ENCODE results near the gene SLC15A4.
"Not testable (repeated sequence)": the region's sequence is repeated elsewhere in the genome, so short reads cannot be mapped to it uniquely, and the experiment has no call there.

Gene SLC15A4

DNA sequence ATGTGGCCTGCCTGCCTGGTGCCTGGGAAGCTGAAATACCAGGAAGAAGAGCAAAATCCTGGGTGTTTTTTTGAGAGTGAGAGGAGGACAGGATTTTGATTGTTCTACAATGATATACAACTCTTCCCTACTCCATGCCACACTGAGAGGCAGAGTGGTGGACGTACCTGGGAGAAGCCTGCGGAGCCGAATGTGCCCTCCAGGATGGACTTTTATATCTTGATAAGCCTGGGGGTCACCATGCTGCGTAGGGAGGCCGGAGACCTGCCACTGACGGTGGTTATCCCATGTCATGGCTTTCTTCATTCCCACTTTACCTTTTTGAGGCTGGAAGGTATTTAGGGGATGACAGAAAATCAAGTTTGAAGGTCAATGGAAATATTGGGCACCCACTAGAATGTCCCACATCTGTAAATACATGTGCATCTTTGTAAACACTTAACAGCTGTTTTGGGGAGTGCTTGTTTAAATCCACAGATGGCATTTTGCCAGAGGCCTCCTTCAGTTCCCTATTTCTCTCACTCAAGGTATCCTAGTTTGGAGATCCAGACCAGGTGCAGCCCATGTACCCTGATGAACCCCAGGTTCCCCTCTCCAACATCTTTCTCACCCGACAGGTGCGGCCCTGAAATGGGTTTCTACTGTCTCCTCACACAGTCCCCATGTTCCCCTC lies 28.4 kb upstream of the SLC15A4 start:
- H3K9me3 Mint-ChIP-seq, result no peaks in the 10 kb centered on the region
- H3K36me3 Mint-ChIP-seq (ENCODE audit: low read depth), result no peaks in the 10 kb centered on the region
- H3K4me1 Mint-ChIP-seq (ENCODE audit: low read depth), result no peaks in the 10 kb centered on the region
- H3K4me3 Mint-ChIP-seq, result no peak overlapping the region
- no peak overlapping the region for H3K27ac Mint-ChIP-seq
- peaks cover 35% of the 10 kb centered on the region for H3K27me3 Mint-ChIP-seq

DNA sequence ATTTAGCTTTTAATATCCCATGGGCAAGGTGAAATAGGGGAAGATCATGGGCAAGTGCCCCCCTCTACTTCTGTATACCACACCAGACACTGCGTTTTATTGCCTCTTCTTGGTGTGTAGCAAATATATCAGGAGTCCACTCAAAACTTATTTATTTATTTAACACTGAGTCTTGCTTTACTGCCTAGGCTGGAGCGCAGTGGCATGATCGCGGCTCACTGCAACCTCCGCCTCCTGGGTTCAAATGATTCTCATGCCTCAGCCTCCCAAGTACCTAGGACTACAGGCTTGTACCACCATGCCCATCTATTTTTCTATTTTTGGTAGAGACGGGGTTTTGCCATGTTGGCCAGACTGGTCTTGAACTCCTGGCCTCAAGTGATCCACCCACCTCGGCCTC lies 27.7 kb upstream of the SLC15A4 start:
- not testable (repeated sequence) for H3K9me3 Mint-ChIP-seq; H3K27ac Mint-ChIP-seq; H3K4me1 Mint-ChIP-seq (ENCODE audit: low read depth); H3K4me3 Mint-ChIP-seq; H3K36me3 Mint-ChIP-seq (ENCODE audit: low read depth)
- peaks cover 35% of the 10 kb centered on the region for H3K27me3 Mint-ChIP-seq

DNA sequence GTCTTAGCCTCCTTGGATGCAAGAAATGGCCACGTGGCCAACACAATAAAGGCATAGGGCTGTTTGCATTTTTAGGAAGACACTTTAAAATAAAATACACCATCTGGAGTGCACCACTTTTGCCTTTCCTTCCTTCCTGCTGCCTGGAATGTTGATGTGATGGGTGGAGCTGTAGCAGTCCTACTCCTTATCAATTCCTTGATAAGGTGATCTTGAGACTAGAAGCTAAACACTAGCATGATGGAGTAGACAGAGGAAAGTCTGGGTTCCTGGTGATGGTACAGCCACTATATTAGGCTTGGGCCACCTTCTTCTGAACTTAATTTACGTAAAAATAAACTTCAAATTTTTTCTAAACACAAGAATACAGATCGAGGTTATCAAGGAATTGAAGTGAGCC lies 26.6 kb upstream of the SLC15A4 start:
- Mint-ChIP-seq H3K9me3 (no peaks in the 10 kb centered on the region), H3K36me3 (ENCODE audit: low read depth) (no peaks in the 10 kb centered on the region), H3K4me3 (no peak overlapping the region), H3K27ac (no peak overlapping the region), H3K27me3 (peaks cover 28% of the 10 kb centered on the region), H3K4me1 (ENCODE audit: low read depth) (no peaks in the 10 kb centered on the region)

DNA sequence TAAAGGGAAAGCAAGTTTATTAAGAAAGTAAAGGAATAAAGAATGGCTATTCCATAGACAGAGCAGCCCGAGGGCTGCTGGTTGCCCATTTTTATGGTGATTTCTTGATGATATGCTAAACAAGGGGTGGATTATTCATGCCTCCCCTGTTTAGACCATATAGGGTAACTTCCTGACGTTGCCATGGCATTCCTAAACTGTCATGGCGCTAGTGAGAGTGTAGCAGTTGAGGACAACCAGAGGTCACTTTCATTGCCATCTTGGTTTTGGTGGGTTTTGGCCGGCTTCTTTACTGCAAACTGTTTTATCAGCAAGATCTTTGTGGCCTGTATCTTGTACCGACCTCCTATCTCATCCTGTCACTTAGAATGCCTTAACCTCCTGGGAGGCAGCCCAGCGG lies 26.0 kb upstream of the SLC15A4 start:
- H3K27ac Mint-ChIP-seq; H3K4me1 Mint-ChIP-seq (ENCODE audit: low read depth); H3K9me3 Mint-ChIP-seq; H3K4me3 Mint-ChIP-seq; H3K36me3 Mint-ChIP-seq (ENCODE audit: low read depth): not testable (repeated sequence)
- H3K27me3 Mint-ChIP-seq, result peaks cover 24% of the 10 kb centered on the region

DNA sequence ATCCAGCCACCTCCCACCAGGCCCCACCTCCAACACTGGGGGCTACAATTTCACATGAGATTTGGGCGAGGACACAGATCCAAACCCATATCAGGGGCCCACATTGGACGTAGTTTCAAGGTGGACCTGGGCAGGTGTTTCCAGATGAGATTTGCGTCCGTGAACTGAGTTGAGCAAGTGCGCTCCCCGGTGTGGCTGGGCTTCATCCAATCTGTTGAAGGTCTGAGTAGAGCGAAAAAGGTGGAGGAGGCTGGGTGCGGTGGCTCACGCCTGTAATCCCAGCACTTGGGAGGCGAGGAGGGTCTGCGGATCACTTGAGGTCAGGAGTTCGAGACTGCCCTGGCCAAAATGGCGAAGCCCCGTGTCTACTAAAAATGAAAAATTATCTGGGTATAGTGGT lies 24.6 kb upstream of the SLC15A4 start:
- Mint-ChIP-seq H3K36me3 (ENCODE audit: low read depth) (no peaks in the 10 kb centered on the region), H3K9me3 (no peaks in the 10 kb centered on the region), H3K27me3 (peaks cover 14% of the 10 kb centered on the region), H3K27ac (no peak overlapping the region), H3K4me3 (no peak overlapping the region), H3K4me1 (ENCODE audit: low read depth) (no peaks in the 10 kb centered on the region)

DNA sequence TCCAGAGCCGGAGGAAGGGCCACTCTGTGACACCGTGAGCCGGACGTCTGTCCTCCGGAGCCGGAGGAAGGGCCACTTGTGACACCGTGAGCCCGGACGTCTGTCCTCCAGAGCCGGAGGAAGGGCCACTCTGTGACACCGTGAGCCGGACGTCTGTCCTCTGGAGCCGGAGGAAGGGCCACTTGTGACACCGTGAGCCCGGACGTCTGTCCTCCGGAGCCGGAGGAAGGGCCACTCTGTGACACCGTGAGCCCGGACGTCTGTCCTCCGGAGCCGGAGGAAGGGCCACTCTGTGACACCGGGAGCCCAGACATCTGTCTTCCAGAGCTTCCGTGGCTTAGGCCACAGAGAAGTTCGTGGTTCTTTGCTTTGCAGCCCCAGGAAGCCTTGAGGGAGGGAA lies 22.9 kb upstream of the SLC15A4 start:
- not testable (repeated sequence) for H3K27ac Mint-ChIP-seq; H3K4me1 Mint-ChIP-seq (ENCODE audit: low read depth); H3K36me3 Mint-ChIP-seq (ENCODE audit: low read depth); H3K4me3 Mint-ChIP-seq; H3K9me3 Mint-ChIP-seq; H3K27me3 Mint-ChIP-seq

DNA sequence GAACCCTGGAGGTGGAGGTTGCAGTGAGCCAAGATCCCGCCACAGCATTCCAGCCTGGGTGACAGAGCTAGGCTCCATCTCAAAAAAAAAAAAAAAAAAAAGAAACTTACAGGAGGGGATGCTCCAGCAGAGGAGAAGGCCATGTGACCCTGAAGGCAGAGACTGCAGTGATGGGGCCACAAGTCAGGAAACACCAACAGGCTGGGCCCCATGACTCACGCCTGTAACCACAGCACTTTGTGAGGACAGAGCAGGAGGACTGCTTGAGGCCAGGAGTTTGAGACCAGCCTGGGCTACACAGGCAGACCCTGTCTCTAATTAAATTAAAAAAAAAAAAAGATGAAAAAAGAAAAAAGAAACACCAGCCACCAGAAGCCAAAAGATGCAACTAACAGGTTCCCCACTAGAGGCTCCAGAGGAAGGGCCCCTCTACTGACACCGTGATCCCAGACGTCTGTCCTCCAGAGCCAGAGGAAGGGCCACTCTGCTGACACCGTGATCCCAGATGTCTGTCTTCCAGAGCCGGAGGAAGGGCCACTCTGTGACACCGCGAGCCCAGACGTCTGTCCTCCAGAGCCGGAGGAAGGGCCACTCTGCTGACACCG lies 20.4 kb upstream of the SLC15A4 start:
- Mint-ChIP-seq H3K27me3 (peaks cover 11% of the 10 kb centered on the region), H3K27ac (no peak overlapping the region), H3K4me3 (no peak overlapping the region), H3K36me3 (ENCODE audit: low read depth) (no peaks in the 10 kb centered on the region), H3K4me1 (ENCODE audit: low read depth) (peaks cover 10% of the 10 kb centered on the region), H3K9me3 (no peaks in the 10 kb centered on the region)

DNA sequence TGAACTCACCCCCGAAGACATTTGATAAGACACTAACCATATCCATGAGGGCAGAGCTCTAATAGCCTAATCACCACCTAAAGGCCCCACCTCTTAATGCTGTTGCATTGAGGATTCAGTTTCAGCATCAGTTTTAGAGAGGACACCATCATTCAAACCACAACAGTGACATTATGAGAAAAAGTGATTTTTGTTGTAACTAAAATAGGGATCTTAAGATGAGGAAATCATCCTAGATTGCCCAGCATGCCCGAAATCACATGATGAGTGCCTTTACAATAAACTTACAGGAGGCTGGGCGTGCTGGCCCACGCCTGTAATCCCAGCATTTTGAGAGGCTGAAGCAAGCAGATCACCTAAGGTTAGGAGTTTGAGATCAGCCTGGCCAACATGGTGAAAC lies 19.8 kb upstream of the SLC15A4 start:
- Mint-ChIP-seq H3K4me1 (ENCODE audit: low read depth) (peaks cover 10% of the 10 kb centered on the region), H3K27ac (no peak overlapping the region), H3K9me3 (no peaks in the 10 kb centered on the region), H3K4me3 (no peak overlapping the region), H3K36me3 (ENCODE audit: low read depth) (no peaks in the 10 kb centered on the region), H3K27me3 (peaks cover 11% of the 10 kb centered on the region)

DNA sequence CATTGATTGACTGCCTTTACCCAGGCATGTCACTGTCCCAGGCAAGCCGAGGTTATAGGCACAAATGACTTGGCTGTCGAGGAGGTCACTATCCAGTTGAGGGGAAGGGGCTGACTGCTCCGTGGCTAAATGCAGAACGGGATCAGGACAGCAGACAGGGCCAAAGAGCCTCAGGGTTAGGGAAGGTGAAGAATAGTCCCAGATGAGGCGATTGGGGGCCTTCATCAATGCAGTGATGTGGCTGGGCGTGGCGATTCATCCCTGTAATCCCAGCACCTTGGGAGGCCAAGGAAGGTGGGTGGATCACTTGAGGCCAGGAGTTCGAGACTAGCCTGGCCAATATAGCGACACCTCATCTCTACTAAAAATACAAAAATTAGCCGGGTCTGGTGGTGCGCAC lies 18.8 kb upstream of the SLC15A4 start:
- Mint-ChIP-seq H3K4me1 (ENCODE audit: low read depth) (peaks cover 10% of the 10 kb centered on the region), H3K4me3 (no peak overlapping the region), H3K27ac (no peak overlapping the region), H3K27me3 (peaks cover 11% of the 10 kb centered on the region), H3K9me3 (no peaks in the 10 kb centered on the region), H3K36me3 (ENCODE audit: low read depth) (no peaks in the 10 kb centered on the region)

DNA sequence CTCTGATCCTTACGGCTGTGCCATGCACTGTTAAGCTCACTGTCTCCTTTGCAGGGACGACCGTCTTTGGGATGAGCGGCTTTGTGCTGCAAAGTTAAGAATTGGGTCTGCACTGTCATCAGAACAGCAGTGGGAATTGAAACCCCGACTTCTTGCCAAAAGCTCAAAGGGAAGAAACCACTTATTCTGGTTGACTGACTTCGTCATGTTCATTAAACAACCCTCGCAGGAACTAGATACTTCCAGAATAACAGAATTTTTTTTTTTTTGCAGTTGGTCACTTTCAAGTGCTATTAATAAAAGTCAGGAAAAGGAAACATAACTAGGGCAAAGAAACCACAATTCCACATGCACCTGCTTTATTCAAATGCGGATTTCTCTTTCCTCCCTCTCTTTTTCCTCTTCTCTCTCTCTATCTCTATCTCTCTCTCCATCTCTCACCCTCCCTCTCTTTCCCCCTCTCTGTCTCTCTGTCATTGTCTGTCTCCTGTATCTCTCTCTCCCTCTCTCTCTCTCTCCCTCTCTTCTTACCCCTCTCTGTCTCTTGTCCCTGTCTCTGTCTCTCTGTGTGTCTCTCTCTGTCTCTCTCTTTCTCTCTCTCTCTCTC lies 17.2 kb upstream of the SLC15A4 start:
- H3K36me3 Mint-ChIP-seq (ENCODE audit: low read depth), result no peaks in the 10 kb centered on the region
- H3K9me3 Mint-ChIP-seq, result no peaks in the 10 kb centered on the region
- H3K27ac Mint-ChIP-seq, result peak overlapping the region; percentile 69
- peaks cover 15% of the 10 kb centered on the region for H3K27me3 Mint-ChIP-seq
- H3K4me3 Mint-ChIP-seq, result no peak overlapping the region
- peaks cover 10% of the 10 kb centered on the region for H3K4me1 Mint-ChIP-seq (ENCODE audit: low read depth)

DNA sequence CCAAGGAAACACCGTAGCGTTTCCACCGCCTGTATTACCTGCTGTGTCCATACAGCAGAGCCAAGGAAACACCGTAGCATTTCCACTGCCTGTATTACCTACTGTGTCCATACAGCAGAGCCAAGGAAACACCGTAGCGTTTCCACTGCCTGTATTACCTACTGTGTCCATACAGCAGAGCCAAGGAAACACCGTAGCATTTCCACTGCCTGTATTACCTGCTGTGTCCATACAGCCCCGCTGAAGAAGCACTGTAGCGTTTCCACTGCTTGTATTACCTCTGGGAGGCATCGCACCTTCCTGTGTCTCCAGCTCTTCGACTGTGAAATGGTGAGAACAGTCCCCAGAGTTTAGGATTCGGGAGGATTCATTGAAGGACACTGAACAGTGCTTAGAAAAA lies 16.1 kb upstream of the SLC15A4 start:
- H3K4me3 Mint-ChIP-seq; H3K36me3 Mint-ChIP-seq (ENCODE audit: low read depth); H3K27ac Mint-ChIP-seq; H3K9me3 Mint-ChIP-seq; H3K4me1 Mint-ChIP-seq (ENCODE audit: low read depth): not testable (repeated sequence)
- peaks cover 19% of the 10 kb centered on the region for H3K27me3 Mint-ChIP-seq

DNA sequence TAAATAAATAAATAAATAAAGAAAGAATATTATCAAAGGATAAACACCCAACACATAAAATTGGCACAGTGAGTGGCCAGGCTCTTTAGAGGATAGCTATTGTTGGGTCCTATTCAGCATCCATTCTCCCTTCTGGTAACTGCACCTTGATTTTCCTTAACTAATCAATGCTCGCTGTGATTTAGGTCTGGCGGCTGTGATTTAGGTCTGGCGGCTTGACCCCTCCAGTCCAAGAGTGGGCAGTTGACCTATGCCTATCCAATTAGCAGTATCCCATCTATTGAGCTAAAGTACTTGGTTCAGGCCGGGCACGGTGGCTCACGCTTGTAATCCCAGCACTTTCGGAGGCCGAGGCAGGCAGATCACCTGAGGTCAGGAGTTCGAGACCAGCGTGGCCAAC lies 9.7 kb upstream of the SLC15A4 start:
- Mint-ChIP-seq H3K4me3 (no peak overlapping the region), H3K36me3 (ENCODE audit: low read depth) (peaks cover 4% of the 10 kb centered on the region), H3K27me3 (peaks cover 15% of the 10 kb centered on the region), H3K27ac (no peak overlapping the region), H3K4me1 (ENCODE audit: low read depth) (peaks cover 21% of the 10 kb centered on the region), H3K9me3 (no peaks in the 10 kb centered on the region)

DNA sequence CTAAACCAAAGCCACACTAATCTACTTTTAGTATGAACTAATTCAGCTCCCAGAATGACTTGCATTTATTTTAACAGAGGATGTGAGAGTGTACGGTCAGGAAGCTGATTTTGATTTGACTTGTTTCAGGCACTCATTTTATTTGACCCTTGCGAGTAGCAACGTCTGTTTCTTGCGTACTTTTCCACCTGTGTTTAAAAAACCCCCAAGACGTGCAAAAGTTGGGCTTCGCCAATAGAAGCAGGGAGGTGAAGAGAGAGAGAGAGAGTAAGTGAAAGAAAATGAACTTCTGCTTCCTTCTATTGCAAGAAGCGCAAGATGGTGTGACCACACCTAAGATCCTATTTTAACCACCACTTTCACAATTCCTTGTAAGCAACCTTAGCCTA lies 6.7 kb upstream of the SLC15A4 start:
- H3K4me1 Mint-ChIP-seq (ENCODE audit: low read depth), result peaks cover 21% of the 10 kb centered on the region
- H3K9me3 Mint-ChIP-seq, result no peaks in the 10 kb centered on the region
- peaks cover 4% of the 10 kb centered on the region for H3K36me3 Mint-ChIP-seq (ENCODE audit: low read depth)
- no peak overlapping the region for H3K4me3 Mint-ChIP-seq
- peaks cover 11% of the 10 kb centered on the region for H3K27me3 Mint-ChIP-seq
- H3K27ac Mint-ChIP-seq, result peak overlapping the region; percentile 77

DNA sequence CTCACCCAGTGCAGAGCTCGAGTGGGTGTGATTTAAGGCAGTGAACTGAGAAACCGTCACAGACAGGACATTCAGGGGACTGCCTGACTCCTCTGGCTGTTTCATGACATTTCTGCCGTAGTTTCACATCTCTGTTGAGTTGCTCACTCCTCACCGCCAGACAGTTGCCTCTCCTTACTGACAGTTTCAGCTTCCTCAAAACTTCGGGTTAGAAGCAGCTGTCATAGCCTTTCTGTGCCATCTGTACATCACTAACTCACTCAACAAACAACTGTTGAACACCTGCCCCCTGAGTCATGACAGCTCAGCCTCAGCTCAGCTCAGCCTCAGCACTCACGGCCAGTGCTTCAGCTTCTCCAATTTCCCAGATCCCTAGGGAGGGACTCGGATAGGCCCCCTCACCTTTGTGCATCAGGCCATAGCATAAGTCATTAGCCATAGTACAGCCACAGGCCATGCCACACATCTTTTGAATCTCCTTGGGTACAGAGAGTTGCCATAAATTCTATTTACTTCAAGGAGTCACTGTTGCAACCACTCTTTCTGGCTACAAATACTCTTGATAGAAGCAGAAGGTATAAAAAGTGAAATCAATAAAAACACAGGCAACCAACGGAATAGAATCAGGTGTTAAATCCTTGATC lies 6.2 kb upstream of the SLC15A4 start:
- Mint-ChIP-seq H3K27ac (peak overlapping the region; percentile 77), H3K36me3 (ENCODE audit: low read depth) (no peaks in the 10 kb centered on the region), H3K4me1 (ENCODE audit: low read depth) (peaks cover 22% of the 10 kb centered on the region), H3K9me3 (no peaks in the 10 kb centered on the region), H3K27me3 (peaks cover 7% of the 10 kb centered on the region), H3K4me3 (no peak overlapping the region)

DNA sequence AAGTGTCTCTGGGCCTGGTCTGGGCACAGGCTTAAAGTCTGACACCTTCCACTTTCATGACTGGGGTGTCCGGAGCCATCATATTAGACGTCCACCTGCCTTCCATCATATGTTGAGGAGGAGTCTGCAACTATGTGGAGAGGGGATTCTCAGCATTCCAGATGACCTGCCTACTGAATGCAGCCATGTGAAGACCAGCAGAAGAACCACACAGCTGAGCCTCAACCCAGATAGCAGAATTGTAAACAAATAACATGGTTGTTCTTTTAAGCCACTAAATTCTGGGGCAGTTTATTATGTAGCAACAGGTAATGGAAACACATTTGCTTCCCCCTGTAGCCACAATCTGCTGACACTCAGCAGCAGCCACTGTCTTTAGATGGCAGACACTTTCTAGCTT lies 4.0 kb upstream of the SLC15A4 start:
- H3K27ac Mint-ChIP-seq, result no peak overlapping the region
- peaks cover 27% of the 10 kb centered on the region for H3K4me1 Mint-ChIP-seq (ENCODE audit: low read depth)
- no peaks in the 10 kb centered on the region for H3K9me3 Mint-ChIP-seq
- no peaks in the 10 kb centered on the region for H3K36me3 Mint-ChIP-seq (ENCODE audit: low read depth)
- peaks cover 7% of the 10 kb centered on the region for H3K27me3 Mint-ChIP-seq
- H3K4me3 Mint-ChIP-seq, result no peak overlapping the region
